Small intestine (tissue), 7 donors: ENCODE measurements around the gene RAD9A. TPM values are rescaled to one million over a fixed set of nuclear protein-coding genes. Genes with fewer than 3 reads are reported as not detected.
A peak's percentile ranks its signal among the peaks of the same experiment; 100 is the strongest.

Experiments used
- DNase-seq, 2 donors: peaks; one replicate each; pipeline versions ENCODE4 v3.0.0 to v3.0.0-alpha.2; 2013
- FAIRE-seq: peaks from 2 replicates; lab custom pipeline; 2012; peaks lifted over from hg19 to GRCh38; lab: Jason Lieb, UNC
- H3K27ac ChIP-seq, 3 donors: one replicate each; pipeline ENCODE4 v1.5.1; 2013; ENCODE audit warnings: low read length in 2 of 3, mild to moderate bottlenecking in 2 of 3, control low read depth in 1 of 3, inconsistent platforms in 1 of 3, low read depth in 1 of 3, moderate library complexity in 1 of 3
- H3K27me3 ChIP-seq, 3 donors: one replicate each; pipeline ENCODE4 v1.6.1; 2013; ENCODE audit warnings: low read length in 3 of 3, inconsistent platforms in 1 of 3; ENCODE audit not compliant: control insufficient read depth in 3 of 3, insufficient read depth in 3 of 3
- H3K36me3 ChIP-seq, 3 donors: one replicate each; pipeline ENCODE4 v1.6.1; 2013; ENCODE audit warnings: low read length in 3 of 3, inconsistent platforms in 1 of 3, low read depth in 1 of 3, mild to moderate bottlenecking in 1 of 3, moderate library complexity in 1 of 3; ENCODE audit not compliant: control insufficient read depth in 3 of 3, insufficient read depth in 2 of 3
- H3K4me1 ChIP-seq, 3 donors: one replicate each; pipeline ENCODE4 v1.6.1; 2013; ENCODE audit warnings: low read length in 2 of 3, inconsistent platforms in 1 of 3, low read depth in 1 of 3, mild to moderate bottlenecking in 1 of 3, moderate library complexity in 1 of 3; ENCODE audit not compliant: control insufficient read depth in 3 of 3, insufficient read depth in 2 of 3
- H3K4me3 ChIP-seq, 3 donors: one replicate each; pipeline ENCODE4 v1.5.1; 2013; ENCODE audit warnings: low read length in 3 of 3, control low read depth in 1 of 3, inconsistent platforms in 1 of 3, low read depth in 1 of 3, mild to moderate bottlenecking in 1 of 3, moderate library complexity in 1 of 3
- H3K9me3 ChIP-seq, 2 donors: one replicate each; pipeline ENCODE4 v1.6.1; 2013; ENCODE audit warnings: low read depth in 1 of 2, low read length in 1 of 2; ENCODE audit not compliant: control insufficient read depth in 2 of 2, insufficient read depth in 1 of 2
- WGBS, 3 donors: extraction: QIAGEN DNeasy Blood & Tissue Kit; methylation state at CpG; one replicate each; pipeline ENCODE4 v1.1.7; 2013; 5-methylcytosine and 5-hydroxymethylcytosine counted together
- polyA plus RNA-seq, 4 donors: library from polyadenylated mRNA; stranded (reverse) in 3 of 4; unstranded in 1 of 4; fragments of 200-250 nt in 3 of 4; fragments of 120-200 nt in 1 of 4; gene quantifications; one replicate each; pipeline versions ENCODE4 v1.2.1 to v1.2.3, GENCODE V29; 2013
- donor health status: healthy with polysubstance abuse.
- donor health status: control.
- donor health status: control.
- donor health status: Bipolar disorder and iron deficiency.
- donor health status: healthy.

RAD9A gene
- polyA plus RNA-seq, 4 donors = 19.5 to 88.3 (median 40.7) TPM

- Histone ChIP-seq H3K4me3 (peak overlapping the region; percentile 3 to 58 (median 51)), H3K27ac (peak overlapping the region in 1 of 3 donors; percentile 55), H3K27me3 (no peaks in the 10 kb centered on the region), H3K4me1 (peaks cover 0 to 3% (median 0%) of the 10 kb centered on the region in 3 donors), H3K9me3 (no peaks in the 10 kb centered on the region), H3K36me3 (peaks cover 8 to 97% (median 11%) of the 10 kb centered on the region in 3 donors)
- 43 to 62% (median 43%) methylated on average over 6 of the region's 6 CpGs for WGBS, 3 donors
- DNase-seq (peak in 1 of 2 donors; percentile 46), FAIRE-seq (no peak)
Measured at GRCh38 chr11:67436459-67437081, 44.8 kb downstream of the RAD9A start.

- H3K4me1 ChIP-seq = peaks cover 0 to 3% (median 3%) of the 10 kb centered on the region in 3 donors
- no peaks in the 10 kb centered on the region for H3K9me3 ChIP-seq
- H3K4me3 ChIP-seq = peak within 1 kb of the TSS; percentile 11 to 58 (median 53)
- H3K36me3 ChIP-seq = peaks cover 2 to 97% (median 11%) of the 10 kb centered on the region in 3 donors
- no peak for FAIRE-seq
- H3K27me3 ChIP-seq = no peaks in the 10 kb centered on the region
- peak within 1 kb of the TSS in 2 of 3 donors; percentile 73 to 87 for H3K27ac ChIP-seq
- peak in 1 of 2 donors; percentile 53 for DNase-seq
- WGBS, 3 donors = 61 to 79% (median 71%) methylated on average over 18 to 26 of the region's 26 CpGs
Measured at GRCh38 chr11:67437082-67437808, 45.5 kb downstream of the RAD9A start, which contains the start of gene PTPRCAP. Gene PTPRCAP, minus strand, starts transcription at chr11:67437682. Its CDS starts 63 bp downstream, at chr11:67437619.

- Histone ChIP-seq H3K27ac (peak overlapping the region in 2 of 3 donors; percentile 73 to 87), H3K36me3 (peaks cover 0 to 94% (median 8%) of the 10 kb centered on the region in 3 donors), H3K9me3 (no peaks in the 10 kb centered on the region), H3K4me3 (peak overlapping the region; percentile 11 to 58 (median 53)), H3K27me3 (no peaks in the 10 kb centered on the region), H3K4me1 (peaks cover 0 to 8% (median 3%) of the 10 kb centered on the region in 3 donors)
- DNase-seq = no peak
- no peak for FAIRE-seq
- WGBS, 3 donors = 55 to 78% (median 57%) methylated on average over 3 of the region's 3 CpGs
Measured at GRCh38 chr11:67437809-67438157, 46.0 kb downstream of the RAD9A start.

GRCh38 chr11:67438158-67438902 is 46.5 kb downstream of the RAD9A start:
- FAIRE-seq (no peak), DNase-seq (peak in 1 of 2 donors; percentile 31)
- Histone ChIP-seq H3K27me3 (no peaks in the 10 kb centered on the region), H3K27ac (peak overlapping the region in 2 of 3 donors; percentile 13 to 87), H3K36me3 (peaks cover 0 to 90% (median 8%) of the 10 kb centered on the region in 3 donors), H3K4me1 (peaks cover 0 to 9% (median 3%) of the 10 kb centered on the region in 3 donors), H3K9me3 (no peaks in the 10 kb centered on the region), H3K4me3 (peak overlapping the region in 1 of 3 donors; percentile 58)
- WGBS, 3 donors = 68 to 79% (median 70%) methylated on average over 31 to 41 of the region's 41 CpGs

GRCh38 chr11:67439321-67440228 is 47.8 kb downstream of the RAD9A start:
- Histone ChIP-seq H3K9me3 (no peaks in the 10 kb centered on the region), H3K27me3 (no peaks in the 10 kb centered on the region), H3K4me1 (peaks cover 0 to 13% (median 3%) of the 10 kb centered on the region in 3 donors), H3K36me3 (peaks cover 0 to 78% (median 8%) of the 10 kb centered on the region in 3 donors), H3K4me3 (no peak overlapping the region), H3K27ac (peak overlapping the region in 1 of 3 donors; percentile 62)
- peak in 1 of 2 donors; percentile 32 for DNase-seq
- WGBS, 3 donors = 70 to 76% (median 72%) methylated on average over 31 of the region's 31 CpGs
- no peak for FAIRE-seq

GRCh38 chr11:67440229-67441097 is 48.7 kb downstream of the RAD9A start:
- 71 to 74% (median 73%) methylated on average over 16 to 17 of the region's 17 CpGs for WGBS, 3 donors

GRCh38 chr11:67441098-67441563 is 49.3 kb downstream of the RAD9A start:
- H3K27me3 ChIP-seq = no peaks in the 10 kb centered on the region
- no peak overlapping the region for H3K27ac ChIP-seq
- peaks cover 0 to 14% (median 5%) of the 10 kb centered on the region in 3 donors for H3K4me1 ChIP-seq
- peaks cover 0 to 64% (median 2%) of the 10 kb centered on the region in 3 donors for H3K36me3 ChIP-seq
- no peak overlapping the region for H3K4me3 ChIP-seq
- no peak for FAIRE-seq
- WGBS, 3 donors = 86 to 88% (median 87%) methylated on average over 21 of the region's 21 CpGs
- DNase-seq = no peak
- no peaks in the 10 kb centered on the region for H3K9me3 ChIP-seq

More at GRCh38 chr11:67440229-67441097, 48.7 kb downstream of the RAD9A start:
- no peak for DNase-seq
- no peak overlapping the region for H3K4me3 ChIP-seq
- FAIRE-seq = no peak
- H3K9me3 ChIP-seq = no peaks in the 10 kb centered on the region
- H3K27ac ChIP-seq = peak overlapping the region in 2 of 3 donors; percentile 11 to 42
- no peaks in the 10 kb centered on the region for H3K27me3 ChIP-seq
- H3K4me1 ChIP-seq = peaks cover 0 to 14% (median 5%) of the 10 kb centered on the region in 3 donors
- peaks cover 0 to 71% (median 4%) of the 10 kb centered on the region in 3 donors for H3K36me3 ChIP-seq
